ENCODE data around the gene CHST6. TPM values are rescaled to one million over a fixed set of nuclear protein-coding genes. Genes with fewer than 3 reads are reported as not detected.

The CHST6 gene
- total RNA-seq, 1 experiment from 2014 or later = 20.8 TPM

DNA sequence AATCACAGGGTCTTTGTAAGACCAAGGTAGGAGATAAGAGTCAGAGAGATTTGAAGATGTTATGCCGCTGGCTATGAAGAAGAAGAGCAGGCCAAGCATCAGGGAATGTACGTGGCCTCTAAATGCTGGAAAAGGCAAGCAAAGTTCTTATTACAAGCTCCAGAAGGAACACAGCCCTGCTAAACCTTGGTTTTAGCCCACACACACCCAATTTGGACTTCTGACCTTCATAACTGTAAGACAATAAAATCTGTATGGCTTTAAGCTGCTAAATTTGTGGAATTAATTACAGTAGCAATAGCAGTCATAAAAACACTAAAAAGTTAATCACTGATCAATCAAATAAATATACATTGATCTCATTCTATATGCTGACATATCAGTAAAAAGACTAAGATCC, 36.8 kb downstream of the CHST6 start:
- no peaks in the 10 kb centered on the region for H3K9me3 ChIP-seq (ENCODE audit: control insufficient read depth, low read depth, low read length)
- no peak overlapping the region for H3K23ac ChIP-seq (ENCODE audit: insufficient read length, low read depth, low read length)
- peaks cover 4 to 17% (median 11%) of the 10 kb centered on the region in 3 experiments for H3K36me3 Mint-ChIP-seq (ENCODE audit: insufficient read depth in 1 of 3, low read depth in 3 of 3)
- no peaks in the 10 kb centered on the region for H4K20me1 ChIP-seq (ENCODE audit: control insufficient read depth, insufficient read depth, insufficient read length)
- H2BK20ac ChIP-seq (ENCODE audit: low read depth, low read length, poor library complexity, severe bottlenecking) = no peak overlapping the region
- no peak overlapping the region for H3K18ac ChIP-seq (ENCODE audit: insufficient read length, low read depth, low read length)
- no peak overlapping the region for H4K91ac ChIP-seq (ENCODE audit: insufficient read length, low read depth, low read length)
- H3K4me2 ChIP-seq (ENCODE audit: insufficient read depth, insufficient read length, low read length) = no peak overlapping the region
- H3K23me2 ChIP-seq (ENCODE audit: insufficient read length, low read depth, low read length, poor library complexity, severe bottlenecking) = peaks cover under 1% of the 10 kb centered on the region
- H3K56ac ChIP-seq (ENCODE audit: insufficient read length, low read depth, low read length) = no peak overlapping the region
- no peaks in the 10 kb centered on the region for H3K27me3 ChIP-seq (ENCODE audit: insufficient read depth, low read length)
- TF ChIP-seq, protein P1, sequence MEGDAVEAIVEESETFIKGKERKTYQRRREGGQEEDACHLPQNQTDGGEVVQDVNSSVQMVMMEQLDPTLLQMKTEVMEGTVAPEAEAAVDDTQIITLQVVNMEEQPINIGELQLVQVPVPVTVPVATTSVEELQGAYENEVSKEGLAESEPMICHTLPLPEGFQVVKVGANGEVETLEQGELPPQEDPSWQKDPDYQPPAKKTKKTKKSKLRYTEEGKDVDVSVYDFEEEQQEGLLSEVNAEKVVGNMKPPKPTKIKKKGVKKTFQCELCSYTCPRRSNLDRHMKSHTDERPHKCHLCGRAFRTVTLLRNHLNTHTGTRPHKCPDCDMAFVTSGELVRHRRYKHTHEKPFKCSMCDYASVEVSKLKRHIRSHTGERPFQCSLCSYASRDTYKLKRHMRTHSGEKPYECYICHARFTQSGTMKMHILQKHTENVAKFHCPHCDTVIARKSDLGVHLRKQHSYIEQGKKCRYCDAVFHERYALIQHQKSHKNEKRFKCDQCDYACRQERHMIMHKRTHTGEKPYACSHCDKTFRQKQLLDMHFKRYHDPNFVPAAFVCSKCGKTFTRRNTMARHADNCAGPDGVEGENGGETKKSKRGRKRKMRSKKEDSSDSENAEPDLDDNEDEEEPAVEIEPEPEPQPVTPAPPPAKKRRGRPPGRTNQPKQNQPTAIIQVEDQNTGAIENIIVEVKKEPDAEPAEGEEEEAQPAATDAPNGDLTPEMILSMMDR (conservative IDR thresholded peaks at IDR 0.05) = no peak
- H3K27ac Mint-ChIP-seq = no peak overlapping the region; a peak in 2 of 7 replicates
- peaks cover 60 to 85% of the 10 kb centered on the region in 2 experiments for H3K4me1 Mint-ChIP-seq
- no peak overlapping the region for H3K27ac ChIP-seq (ENCODE audit: insufficient read length, low read depth, low read length)
- WGBS (ENCODE audit: extremely low coverage, insufficient read length, low lambda C conversion rate) = no CpG with 5 or more reads among the region's 2 CpGs
- H2AK5ac ChIP-seq (ENCODE audit: insufficient read length, low read length) = no peak overlapping the region
- H2AFZ ChIP-seq (ENCODE audit: low read length) = no peak overlapping the region
- no peak overlapping the region for H3T11ph ChIP-seq (ENCODE audit: low read length)
- H3K9me3 Mint-ChIP-seq = no peaks in the 10 kb centered on the region
- H3K14ac ChIP-seq (ENCODE audit: insufficient read depth, low read length) = no peak overlapping the region
- no peak for DNase-seq
- H2BK120ac ChIP-seq (ENCODE audit: low read depth, low read length, poor library complexity, severe bottlenecking) = no peak overlapping the region
- H3K79me2 ChIP-seq (ENCODE audit: insufficient read depth, low read length) = peaks cover 35% of the 10 kb centered on the region; the same call in 1 of the 2 replicates
- H3K79me1 ChIP-seq (ENCODE audit: insufficient read depth, low read depth, low read length, poor library complexity, severe bottlenecking) = peaks cover 3% of the 10 kb centered on the region
- H4K8ac ChIP-seq (replicated peaks; ENCODE audit: insufficient read length, low read depth, low read length) = no peak overlapping the region
- no peaks in the 10 kb centered on the region; the same call in 1 of the 2 replicates for H3K4me1 ChIP-seq (ENCODE audit: insufficient read depth, low read length)
- H2BK12ac ChIP-seq (ENCODE audit: insufficient read length, low read depth, low read length) = no peak overlapping the region
- H2BK15ac ChIP-seq (ENCODE audit: low read depth, low read length) = no peak overlapping the region
- H3K9ac ChIP-seq (ENCODE audit: extremely low read depth, insufficient read length, low read length) = no peak overlapping the region
- no peak overlapping the region for H3K4me3 Mint-ChIP-seq
- no peak overlapping the region for H3K4ac ChIP-seq (ENCODE audit: low read depth, low read length)
- H4K5ac ChIP-seq (ENCODE audit: insufficient read length, low read depth, low read length) = no peak overlapping the region
- H3K27me3 Mint-ChIP-seq (ENCODE audit: low read depth) = no peaks in the 10 kb centered on the region; the same call in none of the 2 replicates
- H2BK5ac ChIP-seq (ENCODE audit: insufficient read length, low read length) = no peak overlapping the region

Measured in H9 (cell line).